HepG2 (cell line): Measurements from ENCODE around the gene AGER. TPM values are rescaled to one million over a fixed set of nuclear protein-coding genes. Genes with fewer than 3 reads are reported as not detected.

ENCODE experiments used
- AHDC1 ChIP-seq: sonication (generic); formaldehyde crosslinking; IDR thresholded peaks from 2 replicates; pipeline ENCODE4 v1.5.1; 2020; ENCODE audit warnings: mild to moderate bottlenecking, missing genetic modification reagents, borderline replicate concordance
- ATF1 ChIP-seq: IDR thresholded peaks from 2 replicates; pipeline ENCODE4 v1.6.1; 2016; ENCODE audit warnings: mild to moderate bottlenecking, control low read depth
- FLYWCH1 ChIP-seq: sonication (generic); formaldehyde crosslinking; IDR thresholded peaks from 2 replicates; pipeline ENCODE4 v1.8.1; 2023; ENCODE audit warnings: mild to moderate bottlenecking, missing genetic modification reagents
- GLMP ChIP-seq: sonication (generic); formaldehyde crosslinking; IDR thresholded peaks from 2 replicates; pipeline ENCODE4 v1.9.0; 2021; ENCODE audit warnings: missing genetic modification reagents, mild to moderate bottlenecking, borderline replicate concordance
- KAT7 ChIP-seq: IDR thresholded peaks from 2 replicates; pipeline ENCODE4 v1.6.1; 2018; ENCODE audit warnings: borderline replicate concordance, missing compliant biosample characterization
- NFE2L1 ChIP-seq: sonication (generic); formaldehyde crosslinking; IDR thresholded peaks from 2 replicates; pipeline ENCODE4 v1.4.0; 2020; ENCODE audit warnings: missing genetic modification reagents, mild to moderate bottlenecking, borderline replicate concordance
- PRPF4 ChIP-seq: fragments of 200-400 bp; formaldehyde crosslinking; IDR thresholded peaks from 2 replicates; pipeline ENCODE4 v1.6.1; 2016; ENCODE audit warnings: low read length, low read depth; ENCODE audit not compliant: poor library complexity, severe bottlenecking
- RFX5 ChIP-seq: IDR thresholded peaks from 2 replicates; pipeline ENCODE4 v1.6.1; 2011; ENCODE audit warnings: low read depth, low read length, improper control_type of control experiment
- STAT5B ChIP-seq: sonication (generic); formaldehyde crosslinking; IDR thresholded peaks from 2 replicates; pipeline ENCODE4 v1.4.0; 2020; ENCODE audit warnings: missing genetic modification reagents
- THAP8 ChIP-seq: sonication (generic); formaldehyde crosslinking; IDR thresholded peaks from 2 replicates; pipeline ENCODE4 v1.5.1; 2020; ENCODE audit warnings: missing genetic modification reagents, mild to moderate bottlenecking, borderline replicate concordance
- THRA ChIP-seq: sonication (generic); formaldehyde crosslinking; IDR thresholded peaks from 2 replicates; pipeline ENCODE4 v1.4.0; 2020; ENCODE audit warnings: missing genetic modification reagents, borderline replicate concordance
- TRIM24 ChIP-seq: sonication (generic); formaldehyde crosslinking; IDR thresholded peaks from 2 replicates; pipeline ENCODE4 v1.8.0; 2022; ENCODE audit warnings: mild to moderate bottlenecking, missing genetic modification reagents
- ZBTB4 ChIP-seq: sonication (generic); formaldehyde crosslinking; IDR thresholded peaks from 2 replicates; pipeline ENCODE4 v1.4.0; 2020; ENCODE audit warnings: missing genetic modification reagents, mild to moderate bottlenecking, borderline replicate concordance
- ZNF138 ChIP-seq: sonication (generic); formaldehyde crosslinking; IDR thresholded peaks from 2 replicates; pipeline ENCODE4 v1.5.0; 2020; ENCODE audit warnings: mild to moderate bottlenecking, low read depth, missing genetic modification reagents
- ZNF367 ChIP-seq: sonication (generic); formaldehyde crosslinking; IDR thresholded peaks from 2 replicates; pipeline ENCODE4 v1.4.0; 2020; ENCODE audit warnings: missing genetic modification reagents, borderline replicate concordance
- ZNF557 ChIP-seq: sonication (generic); formaldehyde crosslinking; IDR thresholded peaks from 2 replicates; pipeline ENCODE4 v1.4.0; 2020; ENCODE audit warnings: missing genetic modification reagents
- polyA plus RNA-seq, 8 experiments: library from polyadenylated mRNA; depleted of rRNA in 3 of 8; stranded (reverse) in 7 of 8; unstranded in 1 of 8; fragments of >200 nt; fragmentation: Illumina TruSeq in 4 of 8; extraction: Trizol in 4 of 8; gene quantifications; 2 replicates each; pipeline versions ENCODE4 v1.2.1 to v1.2.3, GENCODE V29; 2011 to 2016; ENCODE audit warnings: low read depth in 4 of 8, missing spikeins in 1 of 8, mixed read lengths in 1 of 8; ENCODE audit not compliant: insufficient read depth in 1 of 8
- total RNA-seq, 5 experiments: library from RNA; depleted of rRNA; stranded (reverse); fragments of >200 nt; fragmentation: Illumina TruSeq; extraction: Trizol; gene quantifications; 2 replicates each; pipeline ENCODE4 v1.2.3, GENCODE V29; 2016; ENCODE audit warnings: low read depth in 1 of 5

AGER gene
- total and polyA plus RNA-seq, 2 of the 13 experiments (the other 11 are each of a cell fraction or from before 2014, with no cell fraction given), result 1.9 to 5.1 TPM

- TF ChIP-seq ZBTB4, result no peak
- TF ChIP-seq AHDC1, result no peak
- no peak for TF ChIP-seq FLYWCH1 (CRISPR knock-in tag)
- no peak for TF ChIP-seq GLMP (CRISPR knock-in tag)
- TF ChIP-seq ZNF557 (CRISPR knock-in tag), result no peak
- TF ChIP-seq THAP8 (CRISPR knock-in tag), result no peak
- TF ChIP-seq ZNF138 (CRISPR knock-in tag), result no peak
- no peak for TF ChIP-seq NFE2L1 (CRISPR knock-in tag)
- TF ChIP-seq STAT5B, result no peak
- TF ChIP-seq RFX5, result no peak
- TF ChIP-seq PRPF4, result no peak
- TF ChIP-seq ATF1, result peak; percentile 10; the same call in 1 of the 2 replicates
- no peak for TF ChIP-seq TRIM24 (CRISPR knock-in tag)
- no peak for TF ChIP-seq ZNF367 (CRISPR knock-in tag)
- no peak for TF ChIP-seq KAT7 (CRISPR knock-in tag)
- TF ChIP-seq THRA (CRISPR knock-in tag), result peak; percentile 4; the same call in 1 of the 2 replicates
Measured at GRCh38 chr6:32176476-32177182, 7.4 kb downstream of the AGER start (continued).
